Spleen (tissue), 11 donors: ENCODE data around the gene IKZF3. TPM values are rescaled to one million over a fixed set of nuclear protein-coding genes. Genes with fewer than 3 reads are reported as not detected.

ENCODE experiments used
- DNase-seq: peaks from one replicate; pipeline ENCODE4 v3.0.0-alpha.2; 2020
- H3K27ac ChIP-seq, 8 donors: fragments of 200-600 bp; sonication (generic) in 7 of 8; 1 replicate in 4 of 8; 2 replicates in 4 of 8; pipeline versions ENCODE4 v1.5.0 to v1.8.0; 2016 to 2021; ENCODE audit warnings: inconsistent platforms in 4 of 8, mild to moderate bottlenecking in 4 of 8, moderate library complexity in 1 of 8
- H3K27me3 ChIP-seq, 7 donors: fragments of 200-600 bp; sonication (generic) in 6 of 7; replicated peaks in 1 of 7; 1 replicate in 4 of 7; 2 replicates in 3 of 7; pipeline versions ENCODE4 v1.5.0 to v1.8.0; 2016 to 2021; ENCODE audit warnings: inconsistent platforms in 3 of 7, mild to moderate bottlenecking in 1 of 7
- H3K36me3 ChIP-seq, 6 donors: fragments of 200-600 bp; sonication (generic) in 5 of 6; 1 replicate in 4 of 6; 2 replicates in 2 of 6; pipeline versions ENCODE4 v1.5.0 to v1.8.0; 2016 to 2021; ENCODE audit warnings: inconsistent platforms in 2 of 6
- H3K4me1 ChIP-seq, 6 donors: fragments of 200-600 bp; sonication (generic) in 5 of 6; 1 replicate in 3 of 6; 2 replicates in 3 of 6; pipeline versions ENCODE4 v1.5.0 to v1.8.0; 2016 to 2021; ENCODE audit warnings: inconsistent platforms in 3 of 6
- H3K4me3 ChIP-seq, 8 donors: fragments of 200-600 bp; sonication (generic) in 7 of 8; 1 replicate in 4 of 8; 2 replicates in 4 of 8; pipeline versions ENCODE4 v1.5.0 to v1.8.0; 2016 to 2021; ENCODE audit warnings: inconsistent platforms in 4 of 8, mild to moderate bottlenecking in 4 of 8, moderate library complexity in 2 of 8
- H3K9me3 ChIP-seq, 8 donors: fragments of 200-600 bp; sonication (generic) in 7 of 8; 1 replicate in 4 of 8; 2 replicates in 4 of 8; pipeline versions ENCODE4 v1.5.0 to v1.8.0; 2016 to 2021; ENCODE audit warnings: inconsistent platforms in 4 of 8
- POLR2A ChIP-seq, 3 donors: fragments of 450-650 bp; IDR thresholded peaks; one replicate each; pipeline ENCODE4 v1.5.1; 2017; ENCODE audit warnings: antibody characterized with exemption in 3 of 3, mild to moderate bottlenecking in 1 of 3
- POLR2AphosphoS5 ChIP-seq, 3 donors: sonication (generic); formaldehyde crosslinking; IDR thresholded peaks; one replicate each; pipeline ENCODE4 v1.5.1; 2017; ENCODE audit warnings: antibody characterized with exemption in 3 of 3
- WGBS, 5 donors: extraction: QIAGEN DNeasy Blood & Tissue Kit in 3 of 5; methylation state at CpG; one replicate each; pipeline versions ENCODE4 v1.1.5 to v1.1.7; 2013 to 2018; 5-methylcytosine and 5-hydroxymethylcytosine counted together
- intact Hi-C: fragments of 100-400 bp; cut with DNase I; formaldehyde crosslinking; loops from one replicate; pipeline ENCODE4 v1.15.0; 2023; ENCODE audit warnings: low total_unique reads
- microRNA-seq, 3 donors: library from miRNA; unstranded; fragments of <30 nt; microRNA quantifications; one replicate each; pipeline versions ENCODE4 to v1.1.0, GENCODE V29; 2019 to 2020
- polyA plus RNA-seq, 3 donors: library from polyadenylated mRNA; stranded (reverse); fragments of 200-250 nt; gene quantifications; one replicate each; pipeline ENCODE4 v1.2.1, GENCODE V29; 2013
- small RNA-seq, 4 donors: library from RNA; depleted of rRNA; stranded (forward); fragments of <200 nt; gene quantifications; one replicate each; pipeline ENCODE3, GENCODE V24; 2016
- total RNA-seq, 7 donors: library from RNA; depleted of rRNA in 3 of 7; stranded (reverse); fragments of >200 nt in 3 of 7; fragmentation: NEBNext Ultra II Directional in 4 of 7; extraction: Animal tissue kit (Norgen Biotek cat#: 25700) in 4 of 7; gene quantifications; one replicate each; pipeline versions ENCODE4 v1.1.0 to v1.2.1, GENCODE V29; 2016 to 2021
- TF ChIP-seq, protein P1 (sequence below), 11 experiments: fragments of 200-600 bp in 7 of 11; fragments of 450-650 bp in 4 of 11; sonication (generic) in 4 of 11; IDR thresholded peaks in 8 of 11; conservative IDR thresholded peaks in 3 of 11; 1 replicate in 7 of 11; 2 replicates in 4 of 11; pipeline versions ENCODE4 v1.4.0 to v1.8.0; 2016 to 2021; ENCODE audit warnings: antibody characterized with exemption in 11 of 11, inconsistent platforms in 4 of 11, mild to moderate bottlenecking in 1 of 11
- donor health status: healthy with polysubstance abuse.
- donor health status: DM: no; HTN: no; CAD: no; lungs with moderate emphysema.
- donor health status: DM: no; HTN: no; CAD: no.
- donor health status: Bipolar disorder and iron deficiency.
- donor health status: healthy.
- donor health status: DM: no; HTN: no; CAD: no.
- donor health status: DM: yes; HTN: yes; CAD: no.

Gene IKZF3
- total and polyA plus RNA-seq, 10 donors: 17.5 to 132 (median 84.1) TPM

DNA sequence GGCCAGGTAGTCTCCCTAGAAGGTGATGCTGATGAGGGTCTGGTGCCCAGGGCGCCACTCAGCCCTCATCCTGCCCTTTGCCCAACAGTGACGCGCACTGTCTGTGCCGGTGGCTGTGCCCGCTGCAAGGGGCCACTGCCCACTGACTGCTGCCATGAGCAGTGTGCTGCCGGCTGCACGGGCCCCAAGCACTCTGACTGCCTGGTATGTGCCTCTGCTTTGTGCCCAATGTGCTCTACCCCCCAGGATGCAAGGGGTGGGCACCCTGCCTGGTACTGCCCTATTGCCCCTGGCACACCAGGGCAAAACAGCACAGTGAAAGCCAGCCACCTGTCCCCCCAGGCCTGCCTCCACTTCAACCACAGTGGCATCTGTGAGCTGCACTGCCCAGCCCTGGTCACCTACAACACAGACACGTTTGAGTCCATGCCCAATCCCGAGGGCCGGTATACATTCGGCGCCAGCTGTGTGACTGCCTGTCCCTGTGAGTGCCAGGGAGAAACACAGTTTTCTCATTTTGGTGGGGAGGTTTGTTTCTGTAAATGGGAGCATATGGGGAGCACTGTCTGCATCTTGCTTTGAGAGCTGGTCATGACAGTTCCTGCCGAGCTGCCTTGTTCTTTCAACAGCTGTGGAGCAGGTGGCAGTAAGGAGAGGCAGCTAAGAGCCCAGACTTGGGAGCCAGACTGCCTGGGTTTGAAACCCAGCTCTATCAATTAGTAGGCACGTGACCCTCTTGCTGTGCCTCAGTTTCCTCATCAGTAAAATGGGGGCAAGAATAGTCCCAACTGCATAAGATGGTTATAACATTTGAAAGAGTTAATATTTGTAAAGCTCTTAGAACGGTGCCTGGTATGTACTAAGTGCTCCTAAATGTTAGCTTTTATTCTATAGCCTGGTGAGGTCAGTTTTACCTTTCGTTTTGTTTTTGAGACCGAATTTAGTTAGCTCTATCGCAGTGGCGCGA is 153.8 kb downstream of the IKZF3 start:
- peak; percentile 56 for DNase-seq
- no peaks in the 10 kb centered on the region for H3K27me3 ChIP-seq
- WGBS, 5 donors: 88 to 95% (median 93%) methylated on average over 11 to 20 of the region's 20 CpGs
- intact Hi-C loops: no loop called here
- H3K36me3 ChIP-seq: peaks cover 0 to 48% (median under 1%) of the 10 kb centered on the region in 6 donors
- TF ChIP-seq, protein P1, sequence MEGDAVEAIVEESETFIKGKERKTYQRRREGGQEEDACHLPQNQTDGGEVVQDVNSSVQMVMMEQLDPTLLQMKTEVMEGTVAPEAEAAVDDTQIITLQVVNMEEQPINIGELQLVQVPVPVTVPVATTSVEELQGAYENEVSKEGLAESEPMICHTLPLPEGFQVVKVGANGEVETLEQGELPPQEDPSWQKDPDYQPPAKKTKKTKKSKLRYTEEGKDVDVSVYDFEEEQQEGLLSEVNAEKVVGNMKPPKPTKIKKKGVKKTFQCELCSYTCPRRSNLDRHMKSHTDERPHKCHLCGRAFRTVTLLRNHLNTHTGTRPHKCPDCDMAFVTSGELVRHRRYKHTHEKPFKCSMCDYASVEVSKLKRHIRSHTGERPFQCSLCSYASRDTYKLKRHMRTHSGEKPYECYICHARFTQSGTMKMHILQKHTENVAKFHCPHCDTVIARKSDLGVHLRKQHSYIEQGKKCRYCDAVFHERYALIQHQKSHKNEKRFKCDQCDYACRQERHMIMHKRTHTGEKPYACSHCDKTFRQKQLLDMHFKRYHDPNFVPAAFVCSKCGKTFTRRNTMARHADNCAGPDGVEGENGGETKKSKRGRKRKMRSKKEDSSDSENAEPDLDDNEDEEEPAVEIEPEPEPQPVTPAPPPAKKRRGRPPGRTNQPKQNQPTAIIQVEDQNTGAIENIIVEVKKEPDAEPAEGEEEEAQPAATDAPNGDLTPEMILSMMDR (IDR thresholded peaks at IDR 0.05 in 8 of 11, conservative IDR thresholded peaks at IDR 0.05 in 3 of 11): no peak
- TF ChIP-seq POLR2A (IDR thresholded peaks at IDR 0.05) (no peak), POLR2AphosphoS5 (IDR thresholded peaks at IDR 0.05) (no peak)
- H3K27ac ChIP-seq: no peak overlapping the region
- no peaks in the 10 kb centered on the region for H3K9me3 ChIP-seq
- H3K4me3 ChIP-seq: no peak overlapping the region
- peaks cover 0 to 10% (median 0%) of the 10 kb centered on the region in 6 donors for H3K4me1 ChIP-seq

DNA sequence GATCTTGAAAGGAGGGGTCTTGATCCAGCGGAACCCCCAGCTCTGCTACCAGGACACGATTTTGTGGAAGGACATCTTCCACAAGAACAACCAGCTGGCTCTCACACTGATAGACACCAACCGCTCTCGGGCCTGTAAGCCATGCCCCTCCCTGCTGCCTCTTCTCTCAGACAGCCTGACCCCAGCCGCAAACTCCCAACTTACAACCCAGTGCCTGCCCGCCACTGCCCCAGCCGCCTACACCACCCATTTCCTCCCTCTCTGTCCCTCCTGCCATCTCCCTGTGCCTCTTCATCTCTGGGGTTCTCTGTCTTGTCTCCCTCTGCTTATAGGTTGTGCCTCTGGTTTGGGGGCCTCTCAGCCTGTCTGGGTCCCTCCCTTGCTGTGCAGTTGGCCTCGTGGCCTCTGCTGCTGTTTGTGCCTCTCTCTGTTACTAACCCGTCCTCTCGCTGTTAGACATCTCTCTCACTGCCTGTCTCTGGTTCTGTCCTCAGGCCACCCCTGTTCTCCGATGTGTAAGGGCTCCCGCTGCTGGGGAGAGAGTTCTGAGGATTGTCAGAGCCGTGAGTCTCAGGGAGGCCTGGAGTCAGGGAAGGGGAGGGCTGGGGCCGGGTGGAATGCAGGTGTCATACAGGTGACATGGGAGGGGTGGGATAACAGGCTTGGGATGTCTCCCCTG is 154.7 kb downstream of the IKZF3 start:
- Histone ChIP-seq H3K4me1 (peaks cover 0 to 10% (median 0%) of the 10 kb centered on the region in 6 donors), H3K36me3 (peaks cover 0 to 45% (median 0%) of the 10 kb centered on the region in 6 donors), H3K27me3 (no peaks in the 10 kb centered on the region), H3K9me3 (no peaks in the 10 kb centered on the region), H3K27ac (no peak overlapping the region), H3K4me3 (no peak overlapping the region)
- 77 to 87% (median 83%) methylated on average over 13 to 14 of the region's 14 CpGs for WGBS, 5 donors
- TF ChIP-seq, protein P1 (IDR thresholded peaks at IDR 0.05 in 8 of 11, conservative IDR thresholded peaks at IDR 0.05 in 3 of 11): no peak
- TF ChIP-seq POLR2AphosphoS5 (IDR thresholded peaks at IDR 0.05) (no peak), POLR2A (IDR thresholded peaks at IDR 0.05) (no peak)
- intact Hi-C loops: no loop called here
- DNase-seq: no peak

Small RNA genes within 50 kb of the gene (microRNA-seq; reads per million reads assigned to microRNA genes)
- gene MIR4728: 0.57 to 1.4 (median 1.4) reads per million in 3 donors

Small RNA genes within 50 kb of the gene (small RNA-seq; reads per million reads assigned to genes)
- gene AC090844.1 (0 reads per million in 4 donors), gene MIR4728 (0 to 0.17 (median 0.04) reads per million in 4 donors)

Other genes with a start within 250 kb of the IKZF3 start
- not detected for gene PPP1R1B, start 237.4 kb downstream of the IKZF3 start, total RNA-seq
- gene PPP1R1B, start 237.4 kb downstream of the IKZF3 start, polyA plus RNA-seq: under 1 TPM in 2 of 3 donors, not detected in 1; 0.06 to 0.26 TPM
- gene STARD3, start 227.2 kb downstream of the IKZF3 start, total RNA-seq: 100 to 1,000 TPM in 3 of 7 donors, 10 to 100 TPM in 4; 73.9 to 166 (median 98.7) TPM
- gene STARD3, start 227.2 kb downstream of the IKZF3 start, polyA plus RNA-seq: 100 to 1,000 TPM in 2 of 3 donors, 10 to 100 TPM in 1; 59.5 to 119 (median 102) TPM
- gene TCAP, start 199.0 kb downstream of the IKZF3 start, total RNA-seq: 1 to 10 TPM; 1.5 to 3.1 (median 2.2) TPM
- 1 to 10 TPM; 1.6 to 3.2 (median 2.0) TPM for gene TCAP, start 199.0 kb downstream of the IKZF3 start, polyA plus RNA-seq
- 1 to 10 TPM in 1 of 7 donors, under 1 TPM in 2, not detected in 4; 0.47 to 2.4 (median 0.51) TPM for gene PNMT, start 195.9 kb downstream of the IKZF3 start, total RNA-seq
- gene PNMT, start 195.9 kb downstream of the IKZF3 start, polyA plus RNA-seq: under 1 TPM; 0.28 to 0.93 (median 0.80) TPM
- gene PGAP3, start 176.3 kb downstream of the IKZF3 start, total RNA-seq: 10 to 100 TPM; 15.5 to 27.4 (median 20.7) TPM
- gene PGAP3, start 176.3 kb downstream of the IKZF3 start, polyA plus RNA-seq: 10 to 100 TPM; 11.5 to 21.3 (median 18.3) TPM
- 10 to 100 TPM in 5 of 7 donors, 1 to 10 TPM in 2; 8.5 to 15.9 (median 13.8) TPM for gene ERBB2, start 164.2 kb downstream of the IKZF3 start, total RNA-seq
- gene ERBB2, start 164.2 kb downstream of the IKZF3 start, polyA plus RNA-seq: 1 to 10 TPM; 3.4 to 6.6 (median 4.3) TPM
- 10 to 100 TPM; 28.0 to 58.2 (median 40.5) TPM for gene MIEN1, start 133.8 kb downstream of the IKZF3 start, total RNA-seq
- 10 to 100 TPM; 60.9 to 85.2 (median 78.7) TPM for gene MIEN1, start 133.8 kb downstream of the IKZF3 start, polyA plus RNA-seq
- 1 to 10 TPM in 2 of 7 donors, under 1 TPM in 4, not detected in 1; 0.51 to 1.9 (median 0.66) TPM for gene GRB7, start 126.4 kb downstream of the IKZF3 start, total RNA-seq
- under 1 TPM; 0.04 to 0.19 (median 0.14) TPM for gene GRB7, start 126.4 kb downstream of the IKZF3 start, polyA plus RNA-seq
- under 1 TPM in 3 of 7 donors, not detected in 4; 0.16 to 0.46 (median 0.17) TPM for gene ZPBP2, start 3.9 kb upstream of the IKZF3 start, total RNA-seq
- gene ZPBP2, start 3.9 kb upstream of the IKZF3 start, polyA plus RNA-seq: under 1 TPM; 0.22 to 0.29 (median 0.24) TPM
- gene GSDMB, start 54.3 kb upstream of the IKZF3 start, total RNA-seq: 10 to 100 TPM; 15.4 to 30.0 (median 21.4) TPM
- gene GSDMB, start 54.3 kb upstream of the IKZF3 start, polyA plus RNA-seq: 10 to 100 TPM; 13.1 to 41.9 (median 18.2) TPM
- 10 to 100 TPM; 48.0 to 77.6 (median 58.2) TPM for gene ORMDL3, start 63.3 kb upstream of the IKZF3 start, total RNA-seq
- gene ORMDL3, start 63.3 kb upstream of the IKZF3 start, polyA plus RNA-seq: 10 to 100 TPM; 34.7 to 44.0 (median 40.5) TPM
- not detected for gene LRRC3C, start 63.4 kb upstream of the IKZF3 start, total RNA-seq
- gene LRRC3C, start 63.4 kb upstream of the IKZF3 start, polyA plus RNA-seq: under 1 TPM in 1 of 3 donors, not detected in 2; 0.08 TPM
- 1 to 10 TPM in 1 of 7 donors, under 1 TPM in 4, not detected in 2; 0.30 to 1.2 (median 0.50) TPM for gene GSDMA, start 98.7 kb upstream of the IKZF3 start, total RNA-seq
- under 1 TPM in 2 of 3 donors, not detected in 1; 0.07 to 0.24 TPM for gene GSDMA, start 98.7 kb upstream of the IKZF3 start, polyA plus RNA-seq
- 10 to 100 TPM; 57.4 to 70.6 (median 65.5) TPM for gene PSMD3, start 116.5 kb upstream of the IKZF3 start, total RNA-seq
- gene PSMD3, start 116.5 kb upstream of the IKZF3 start, polyA plus RNA-seq: 10 to 100 TPM; 35.6 to 50.8 (median 43.5) TPM
- gene CSF3, start 151.1 kb upstream of the IKZF3 start, total RNA-seq: 1 to 10 TPM in 2 of 7 donors, under 1 TPM in 1, not detected in 4; 0.54 to 1.8 (median 1.6) TPM
- gene CSF3, start 151.1 kb upstream of the IKZF3 start, polyA plus RNA-seq: 1 to 10 TPM in 2 of 3 donors, under 1 TPM in 1; 0.24 to 1.4 (median 1.2) TPM
- gene MED24, start 190.1 kb upstream of the IKZF3 start, total RNA-seq: 100 to 1,000 TPM in 1 of 7 donors, 10 to 100 TPM in 6; 71.7 to 102 (median 79.1) TPM
- gene MED24, start 190.1 kb upstream of the IKZF3 start, polyA plus RNA-seq: 10 to 100 TPM; 29.2 to 54.4 (median 42.7) TPM
- gene THRA, start 198.7 kb upstream of the IKZF3 start, total RNA-seq: 10 to 100 TPM; 14.6 to 36.1 (median 19.7) TPM
- 10 to 100 TPM in 1 of 3 donors, 1 to 10 TPM in 2; 3.9 to 12.9 (median 4.7) TPM for gene THRA, start 198.7 kb upstream of the IKZF3 start, polyA plus RNA-seq
- gene NR1D1, start 236.3 kb upstream of the IKZF3 start, total RNA-seq: 10 to 100 TPM in 4 of 7 donors, 1 to 10 TPM in 3; 5.5 to 15.8 (median 10.2) TPM
- gene NR1D1, start 236.3 kb upstream of the IKZF3 start, polyA plus RNA-seq: 1 to 10 TPM; 3.3 to 6.4 (median 5.2) TPM